Hepatocyte (in vitro differentiated cells): ENCODE measurements around the gene GPR82. TPM values are rescaled to one million over a fixed set of nuclear protein-coding genes. Genes with fewer than 3 reads are reported as not detected.

Source experiments
- DNase-seq: peaks from one replicate; pipeline ENCODE4 v3.0.0-alpha.2; 2016; ENCODE audit warnings: low spot score
- H2AFZ ChIP-seq: fragments of 200-600 bp; sonication (generic); 2 replicates; pipeline ENCODE4 v1.6.0; 2016; ENCODE audit warnings: antibody characterized with exemption, mild to moderate bottlenecking
- H3K27ac ChIP-seq: fragments of 200-600 bp; sonication (generic); 2 replicates; pipeline ENCODE4 v1.5.1; 2016; ENCODE audit warnings: mild to moderate bottlenecking
- H3K27me3 ChIP-seq: fragments of 200-600 bp; sonication (generic); 2 replicates; pipeline ENCODE4 v1.6.1; 2016
- H3K36me3 ChIP-seq: fragments of 200-600 bp; sonication (generic); replicated peaks from 2 replicates; pipeline ENCODE4 v1.5.1; 2016; ENCODE audit warnings: low read depth; ENCODE audit not compliant: insufficient read depth
- H3K4me1 ChIP-seq: fragments of 200-600 bp; sonication (generic); 2 replicates; pipeline ENCODE4 v1.5.1; 2016; ENCODE audit warnings: mild to moderate bottlenecking, moderate library complexity; ENCODE audit not compliant: insufficient read depth
- H3K4me2 ChIP-seq: fragments of 200-600 bp; sonication (generic); 2 replicates; pipeline ENCODE4 v1.6.0; 2016
- H3K4me3 ChIP-seq: fragments of 200-600 bp; sonication (generic); 2 replicates; pipeline ENCODE4 v1.5.1; 2016; ENCODE audit warnings: mild to moderate bottlenecking
- H3K79me2 ChIP-seq: fragments of 200-600 bp; sonication (generic); 2 replicates; pipeline ENCODE4 v1.6.0; 2017; ENCODE audit warnings: mild to moderate bottlenecking
- H3K9me2 ChIP-seq: fragments of 200-600 bp; sonication (generic); replicated peaks from 2 replicates; pipeline ENCODE4 v1.6.0; 2017; ENCODE audit warnings: mild to moderate bottlenecking; ENCODE audit not compliant: insufficient read depth
- H3K9me3 ChIP-seq: fragments of 200-600 bp; sonication (generic); 2 replicates; pipeline ENCODE4 v1.5.1; 2016; ENCODE audit warnings: low read depth, mild to moderate bottlenecking
- H4K20me1 ChIP-seq: fragments of 200-600 bp; sonication (generic); 2 replicates; pipeline ENCODE4 v1.6.0; 2016; ENCODE audit warnings: mild to moderate bottlenecking; ENCODE audit not compliant: insufficient read depth, poor library complexity, severe bottlenecking
- CTCF ChIP-seq: fragments of 200-600 bp; sonication (generic); IDR thresholded peaks from 2 replicates; pipeline ENCODE4 v1.5.1; 2016; ENCODE audit warnings: antibody characterized with exemption, mild to moderate bottlenecking; ENCODE audit not compliant: poor library complexity
- EZH2 ChIP-seq: fragments of 200-600 bp; sonication (generic); IDR thresholded peaks from 2 replicates; pipeline ENCODE4 v1.6.1; 2016; ENCODE audit warnings: antibody characterized with exemption, mild to moderate bottlenecking, borderline replicate concordance
- EZH2phosphoT487 ChIP-seq: fragments of 200-600 bp; sonication (generic); IDR thresholded peaks from one replicate; pipeline ENCODE4 v1.6.1; 2018; ENCODE audit warnings: antibody characterized with exemption, mild to moderate bottlenecking, low read depth, moderate library complexity; ENCODE audit not compliant: unreplicated experiment, severe bottlenecking
- WGBS: methylation state at CpG from one replicate; pipeline ENCODE4 v1.1.6; 2016; ENCODE audit warnings: low lambda C conversion rate; ENCODE audit errors: missing lambda C conversion rate; 5-methylcytosine and 5-hydroxymethylcytosine counted together
- polyA plus RNA-seq: library from polyadenylated mRNA; unstranded; fragments of >200 nt; fragmentation: Nextera tagmentation; extraction: Ambion mirVana; gene quantifications from 2 replicates; pipeline ENCODE4 v1.2.1, GENCODE V29; 2016
- total RNA-seq: library from RNA; depleted of rRNA; stranded (reverse); fragments of >200 nt; gene quantifications from 2 replicates; pipeline ENCODE4 v1.2.3, GENCODE V29; 2014

The GPR82 gene
- total and polyA plus RNA-seq, 2 experiments from 2014 or later, result 0.20 to 0.69 TPM

- no peak overlapping the region for H3K4me3 ChIP-seq
- peaks cover 6% of the 10 kb centered on the region for H3K4me1 ChIP-seq
- H3K9me2 ChIP-seq, result no peaks in the 10 kb centered on the region
- no peaks in the 10 kb centered on the region for H3K9me3 ChIP-seq
- WGBS, result 59% methylated on average over 3 of the region's 3 CpGs
- no peaks in the 10 kb centered on the region for H4K20me1 ChIP-seq
- no peak overlapping the region for H2AFZ ChIP-seq
- H3K4me2 ChIP-seq, result no peak overlapping the region
- H3K27me3 ChIP-seq, result no peaks in the 10 kb centered on the region
- no peaks in the 10 kb centered on the region for H3K79me2 ChIP-seq
- H3K36me3 ChIP-seq, result no peaks in the 10 kb centered on the region
- TF ChIP-seq CTCF (no peak), EZH2phosphoT487 (no peak), EZH2 (no peak)
- no peak overlapping the region for H3K27ac ChIP-seq
- DNase-seq, result no peak
Measured at GRCh38 chrX:41722816-41723618, 964 bp upstream of the GPR82 start.

DNA sequence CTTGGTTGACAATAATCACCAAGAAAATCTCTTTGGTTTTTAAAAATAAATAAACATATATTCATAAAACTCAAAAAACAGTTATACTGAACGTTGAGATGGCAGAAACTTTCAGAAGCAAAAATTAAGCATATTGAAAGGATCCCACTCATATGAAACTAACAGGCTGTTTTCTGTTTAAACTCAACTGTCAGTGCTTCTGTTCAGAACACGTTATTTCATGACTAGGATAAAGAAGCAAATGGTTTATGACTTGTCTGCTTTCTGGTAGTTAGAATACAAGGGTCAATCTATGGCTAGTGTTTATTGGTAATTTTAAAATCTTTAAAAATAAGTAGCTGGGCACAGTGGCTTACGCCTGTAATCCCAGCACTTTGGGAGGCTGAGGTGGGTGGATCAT is 4.1 kb downstream of the GPR82 start:
- Histone ChIP-seq H2AFZ (no peak overlapping the region), H3K4me2 (no peak overlapping the region), H3K36me3 (no peaks in the 10 kb centered on the region), H3K9me2 (no peaks in the 10 kb centered on the region), H3K27me3 (no peaks in the 10 kb centered on the region), H3K79me2 (no peaks in the 10 kb centered on the region), H3K27ac (no peak overlapping the region), H4K20me1 (no peaks in the 10 kb centered on the region), H3K4me3 (no peak overlapping the region), H3K9me3 (no peaks in the 10 kb centered on the region), H3K4me1 (no peaks in the 10 kb centered on the region)
- 55% methylated on average over 3 of the region's 3 CpGs for WGBS
- TF ChIP-seq EZH2phosphoT487, result no peak
- no peak for TF ChIP-seq CTCF
- no peak for TF ChIP-seq EZH2
- no peak for DNase-seq

- DNase-seq, result no peak
- no peaks in the 10 kb centered on the region for H3K79me2 ChIP-seq
- no peak overlapping the region for H3K27ac ChIP-seq
- no peak overlapping the region for H2AFZ ChIP-seq
- H3K4me2 ChIP-seq, result no peak overlapping the region
- WGBS, result 62% methylated on average over 2 of the region's 2 CpGs
- H3K9me3 ChIP-seq, result no peaks in the 10 kb centered on the region
- H3K36me3 ChIP-seq, result no peaks in the 10 kb centered on the region
- no peaks in the 10 kb centered on the region for H3K4me1 ChIP-seq
- no peaks in the 10 kb centered on the region for H4K20me1 ChIP-seq
- no peaks in the 10 kb centered on the region for H3K27me3 ChIP-seq
- no peaks in the 10 kb centered on the region for H3K9me2 ChIP-seq
- no peak overlapping the region for H3K4me3 ChIP-seq
- TF ChIP-seq EZH2phosphoT487 (no peak), EZH2 (no peak), CTCF (no peak)
Measured at GRCh38 chrX:41730081-41730480, 6.1 kb downstream of the GPR82 start.
